NCI-H524 (cell line): ENCODE data around the gene OGDHL.
"Not testable (repeated sequence)": the region's sequence is repeated elsewhere in the genome, so short reads cannot be mapped to it uniquely, and the experiment has no call there.

Source experiments
- DNase-seq, 2 experiments: peaks; one replicate each; lab custom pipeline; 2025; lab: John Stamatoyannopoulos, UW

The OGDHL gene

DNA sequence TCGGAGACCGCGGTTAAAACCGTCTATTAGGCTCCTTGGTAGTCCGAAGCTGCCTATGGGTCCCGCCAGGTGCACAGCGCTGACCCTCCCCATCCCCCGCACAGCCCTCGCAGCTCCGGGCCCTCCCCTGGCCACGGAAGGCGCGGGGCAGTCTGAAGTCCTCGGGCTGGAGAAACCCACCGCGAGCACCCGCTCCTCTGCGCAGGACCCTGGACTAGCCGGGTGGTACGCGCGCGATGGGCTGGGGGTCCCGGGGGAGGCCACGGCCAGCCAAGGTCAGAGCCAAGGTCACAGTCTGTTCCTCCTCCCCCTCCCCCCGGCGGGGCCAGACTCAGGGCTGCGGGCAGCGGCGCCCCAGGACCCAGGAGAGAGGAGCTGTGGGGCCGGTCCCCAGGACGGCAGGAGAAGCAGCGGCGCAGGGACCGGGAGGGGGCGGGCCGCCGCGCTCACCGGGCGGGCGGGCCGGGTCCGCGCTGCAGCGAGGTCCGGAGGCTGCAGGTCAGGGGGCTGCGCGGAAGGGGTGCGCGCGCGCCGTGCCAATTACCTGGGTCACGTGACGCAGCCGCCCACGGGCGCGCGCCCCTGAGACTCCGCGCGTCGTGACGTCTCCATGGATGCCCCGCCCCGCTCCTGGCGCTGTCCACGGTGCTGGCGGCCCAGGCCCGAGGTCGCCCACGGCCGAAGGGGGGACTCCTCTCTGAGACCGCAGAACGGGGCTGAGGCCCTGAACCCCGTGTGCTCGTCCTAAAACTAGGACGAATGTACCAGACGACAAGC is at the start of gene OGDHL:
Gene OGDHL, minus strand, starts transcription at position 535 of the 777 bp plus-strand sequence. CDS start 3,731 bp downstream, outside the sequence.
- peak; percentile 17 to 46 for DNase-seq

DNA sequence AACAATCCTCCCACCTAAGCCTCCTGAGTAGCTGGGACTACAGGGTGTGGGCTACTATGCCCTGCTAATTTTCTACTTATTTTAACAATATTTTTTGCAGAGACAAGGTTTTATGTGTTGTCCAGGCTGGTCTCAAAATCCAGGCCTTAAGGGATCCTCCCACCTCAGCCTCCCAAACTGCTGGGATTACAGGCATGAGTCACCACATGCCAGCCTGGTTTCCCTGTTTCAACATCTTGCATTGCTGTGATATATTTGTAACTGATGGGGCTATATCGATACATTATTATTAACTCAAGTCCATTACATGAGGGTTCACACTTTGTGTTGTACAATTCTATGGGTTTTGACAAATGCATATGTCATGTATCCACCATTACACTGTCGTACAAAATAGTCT is 41.9 kb upstream of the OGDHL start:
- no peak for DNase-seq

GRCh38 chr10:49798275-49798674 is 36.2 kb upstream of the OGDHL start:
- no peak for DNase-seq

DNA sequence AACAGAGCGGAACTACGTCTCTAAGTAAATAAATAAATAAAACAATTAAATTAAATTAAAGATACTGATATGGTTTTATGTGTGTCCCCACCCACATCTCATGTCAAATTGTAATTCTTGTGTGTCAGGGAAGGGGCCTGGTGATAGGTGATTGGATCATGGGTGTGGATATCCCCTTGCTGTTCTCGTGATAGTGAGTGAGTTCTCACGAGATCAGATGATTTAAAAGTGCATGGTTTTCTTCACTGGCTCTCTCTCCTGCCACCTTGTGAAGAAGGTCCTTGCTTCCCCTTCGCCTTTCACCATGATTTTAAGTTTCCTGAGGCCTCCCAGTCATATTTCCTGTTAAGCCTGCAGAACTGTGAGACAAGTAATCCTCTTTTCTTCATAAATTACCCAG is 29.0 kb upstream of the OGDHL start:
- no peak for DNase-seq

DNA sequence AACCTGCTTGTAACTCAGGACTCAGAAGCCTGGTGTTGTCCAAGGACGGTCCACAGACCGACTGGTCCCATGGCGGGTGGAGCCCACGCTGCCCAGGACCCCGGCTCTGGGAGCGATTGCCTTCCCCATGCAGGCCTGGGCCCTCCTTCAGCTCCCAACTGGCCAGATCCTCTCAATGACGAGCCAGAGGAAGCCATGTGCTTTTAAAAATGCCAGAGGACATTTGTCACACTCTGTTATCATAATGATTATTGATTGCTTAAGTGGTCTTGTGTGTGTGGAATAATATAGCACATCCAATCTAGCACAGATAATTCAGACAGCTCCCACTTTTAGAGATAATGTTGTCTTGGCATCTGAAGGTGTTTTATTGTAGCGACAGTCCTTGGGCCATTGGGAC is 22.6 kb upstream of the OGDHL start:
- DNase-seq: no peak

GRCh38 chr10:49783645-49784044 is 21.5 kb upstream of the OGDHL start:
- DNase-seq: peak in 1 of 2 experiments; percentile 4

- DNase-seq: no peak
Measured at GRCh38 chr10:49781247-49781646, 19.1 kb upstream of the OGDHL start.

- no peak for DNase-seq
Measured at GRCh38 chr10:49778197-49778596, 16.1 kb upstream of the OGDHL start.

- no peak for DNase-seq
Measured at GRCh38 chr10:49776851-49777250, 14.7 kb upstream of the OGDHL start.

- DNase-seq: no peak
Measured at GRCh38 chr10:49775014-49775413, 12.9 kb upstream of the OGDHL start.

DNA sequence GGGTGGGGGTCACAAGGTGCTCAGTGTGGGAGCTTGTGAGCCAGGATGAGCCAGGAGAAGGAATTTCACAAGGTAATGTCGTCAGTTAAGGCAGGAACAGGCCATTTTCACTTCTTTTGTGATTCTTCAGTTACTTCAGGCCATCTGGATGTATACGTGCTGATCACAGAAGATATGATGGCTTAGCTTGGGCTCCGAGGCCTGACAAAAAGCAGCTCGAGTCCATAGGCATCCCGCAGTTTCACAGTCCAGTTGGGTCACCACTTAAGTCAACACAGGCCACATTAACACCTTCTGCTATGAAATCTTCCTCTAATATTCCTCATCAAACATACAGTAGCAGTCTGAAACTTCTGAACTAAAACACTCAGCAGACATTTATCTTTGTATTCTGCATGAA is 10.8 kb upstream of the OGDHL start:
- not testable (repeated sequence) for DNase-seq

GRCh38 chr10:49771046-49771445 is 8.9 kb upstream of the OGDHL start:
- not testable (repeated sequence) for DNase-seq

DNA sequence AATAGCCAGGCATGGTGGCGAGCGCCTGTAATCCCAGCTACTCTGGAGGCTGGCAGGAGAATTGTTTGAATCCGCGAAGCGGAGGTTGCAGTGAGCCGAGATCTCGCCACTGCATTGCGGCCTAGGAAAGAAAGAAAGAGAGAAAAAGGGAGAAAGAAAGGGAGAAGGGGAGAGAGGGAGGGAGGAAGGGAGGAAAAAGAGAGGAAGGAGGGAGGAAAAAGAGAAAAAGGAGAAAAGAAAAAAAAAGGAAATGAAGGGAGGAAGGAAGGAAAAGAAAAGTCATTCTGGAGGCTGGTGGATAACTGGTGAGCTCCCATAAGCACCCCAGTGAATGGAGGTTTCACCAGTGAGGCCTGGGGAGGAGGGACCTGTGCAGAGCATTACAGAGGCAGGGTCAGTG is 7.6 kb upstream of the OGDHL start:
- DNase-seq: no peak

DNA sequence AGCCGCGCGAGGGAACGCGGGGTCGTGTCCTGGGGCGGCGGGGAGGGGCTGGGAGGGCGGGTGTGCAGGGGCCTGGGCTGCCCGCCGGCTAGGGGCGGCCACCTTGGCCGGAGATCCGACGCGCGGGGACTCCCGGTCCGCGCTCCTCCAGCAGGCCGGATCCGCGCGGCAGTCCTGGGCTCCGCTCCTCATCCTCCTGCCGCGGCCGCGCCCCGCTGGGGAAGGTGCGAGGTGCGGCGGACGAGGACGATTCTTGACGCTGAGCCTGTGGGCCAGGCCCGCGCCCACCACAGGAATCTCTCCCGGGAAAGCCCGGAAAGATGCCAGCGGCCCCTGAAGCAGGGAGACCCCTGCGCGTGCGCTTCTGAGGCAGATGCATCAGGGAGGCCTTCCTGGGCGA is 6.6 kb upstream of the OGDHL start:
- no peak for DNase-seq

GRCh38 chr10:49768329-49768728 is 6.2 kb upstream of the OGDHL start:
- no peak for DNase-seq

- no peak for DNase-seq
Measured at GRCh38 chr10:49767752-49768151, 5.6 kb upstream of the OGDHL start.

DNA sequence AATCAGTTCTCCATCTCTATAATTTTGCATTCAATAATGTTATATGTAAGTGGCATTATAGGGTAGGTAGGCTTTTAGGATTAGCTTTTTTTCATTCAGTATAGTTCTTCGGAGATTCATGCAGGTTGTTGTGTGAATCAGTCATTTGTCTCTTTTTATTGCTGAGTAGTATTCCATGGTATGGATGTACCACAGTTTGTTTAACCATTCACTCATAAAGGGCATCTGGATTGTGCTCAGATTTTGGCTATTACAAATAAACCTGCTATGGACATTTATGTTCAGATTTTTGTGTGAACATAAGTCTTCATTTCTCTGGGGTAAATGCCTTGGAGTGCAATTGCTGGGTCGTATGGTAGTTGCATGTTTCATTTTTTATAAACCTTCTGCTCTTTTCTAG is 4.4 kb upstream of the OGDHL start:
- DNase-seq: no peak

- no peak for DNase-seq
Measured at GRCh38 chr10:49762566-49762877, 399 bp upstream of the OGDHL start.

DNA sequence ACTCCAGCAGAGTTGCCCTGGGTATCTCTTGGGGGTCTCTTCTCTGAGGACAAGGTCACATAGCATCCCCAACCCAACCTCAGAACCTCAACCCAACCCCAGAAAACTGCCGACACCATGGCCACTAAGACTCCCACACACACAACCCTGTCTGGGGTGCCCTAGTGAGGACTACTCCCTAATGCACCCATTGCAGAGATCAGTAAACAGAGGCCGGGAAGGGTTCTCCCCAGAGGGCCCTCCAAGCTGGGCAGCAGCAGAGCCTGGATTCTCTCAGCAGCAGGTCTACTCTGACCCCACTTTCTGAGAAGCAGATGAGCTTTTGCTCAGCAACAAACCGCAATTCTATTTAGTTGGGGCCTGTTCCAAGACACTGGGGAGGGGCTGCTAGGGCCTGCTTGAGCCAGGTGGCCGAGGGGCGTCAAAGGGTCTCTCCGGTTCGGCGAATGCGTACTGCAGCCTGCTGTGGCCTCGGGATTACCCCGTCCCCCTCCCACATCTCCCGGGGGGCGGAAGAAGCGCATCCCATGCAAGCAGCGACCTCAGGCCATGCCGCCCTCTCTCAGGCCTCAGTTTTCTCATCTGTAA is 828 bp downstream of the OGDHL start:
- DNase-seq: no peak

GRCh38 chr10:49760789-49761188 is 1.3 kb downstream of the OGDHL start:
- no peak for DNase-seq

- no peak for DNase-seq
Measured at GRCh38 chr10:49759787-49760551, 2.2 kb downstream of the OGDHL start.

DNA sequence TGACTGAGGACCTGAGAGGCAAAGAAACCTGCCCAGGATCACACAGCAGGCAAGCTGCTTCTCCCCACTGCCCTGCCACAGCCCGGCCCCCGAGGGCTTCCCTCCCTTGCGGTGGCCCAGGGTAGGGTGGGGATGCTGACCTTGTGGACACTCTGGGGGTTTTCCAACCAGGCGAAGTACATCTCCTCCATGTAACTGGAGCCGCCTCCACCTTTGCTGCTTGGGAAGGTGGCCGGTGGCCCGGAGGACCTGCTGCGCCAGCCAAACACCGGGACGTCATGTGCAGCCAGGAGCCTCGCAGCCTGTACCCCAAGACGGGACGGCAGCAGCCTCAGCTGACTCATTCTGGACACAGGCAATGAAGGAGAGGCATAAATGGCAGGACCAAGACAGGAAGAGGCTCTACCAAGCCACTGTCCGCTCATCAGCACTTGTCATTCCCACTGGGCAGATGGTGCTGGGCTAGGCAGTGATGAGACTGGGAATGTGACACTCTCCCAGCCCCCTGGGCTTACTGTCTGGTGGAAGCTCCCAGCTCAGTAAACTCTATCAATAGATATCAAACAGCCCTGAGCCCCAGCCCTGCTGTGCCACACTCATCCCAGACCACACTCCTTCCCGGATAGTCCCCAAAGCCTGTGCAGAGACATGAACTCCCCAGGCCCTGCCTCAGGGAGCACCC is 3.7 kb downstream of the OGDHL start:
- DNase-seq: no peak

DNA sequence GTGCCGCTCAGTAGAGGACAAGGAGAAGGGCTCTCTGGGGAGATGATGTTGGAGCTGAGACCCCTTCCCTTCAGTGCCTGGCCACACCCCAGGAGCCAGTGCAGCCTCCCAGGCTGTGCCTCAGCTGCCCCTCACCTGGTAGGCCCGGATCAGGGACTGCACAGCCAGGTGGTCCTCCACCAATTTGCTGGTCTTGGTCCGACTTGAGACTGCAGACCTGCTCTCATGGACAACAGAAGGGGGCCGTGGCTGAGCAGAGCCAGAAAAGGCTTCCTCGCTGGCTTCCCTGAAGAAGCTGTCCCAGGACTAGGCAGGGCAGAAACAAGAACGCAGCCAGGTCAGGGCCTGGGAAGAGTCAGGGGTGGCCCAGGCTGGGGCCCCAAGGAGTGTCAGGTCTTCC is 5.5 kb downstream of the OGDHL start:
- no peak for DNase-seq
